Fibroblast of mammary gland (primary cell): ENCODE results near the gene MYBPH.

Source experiments
- DNase-seq: peaks from one replicate; pipeline ENCODE4 v3.0.0-alpha.2; 2010; ENCODE audit warnings: low read depth
- H3K4me3 ChIP-seq: 2 replicates; pipeline ENCODE4 v1.5.1; 2011; ENCODE audit warnings: low read depth, mild to moderate bottlenecking, low read length, moderate library complexity; ENCODE audit not compliant: control insufficient read depth
- TF ChIP-seq, protein P1 (sequence below): conservative IDR thresholded peaks from 2 replicates; pipeline ENCODE4 v1.5.1; 2011; ENCODE audit warnings: low read depth, low read length, inconsistent platforms; ENCODE audit not compliant: control insufficient read depth, insufficient read depth

MYBPH gene, protein sequence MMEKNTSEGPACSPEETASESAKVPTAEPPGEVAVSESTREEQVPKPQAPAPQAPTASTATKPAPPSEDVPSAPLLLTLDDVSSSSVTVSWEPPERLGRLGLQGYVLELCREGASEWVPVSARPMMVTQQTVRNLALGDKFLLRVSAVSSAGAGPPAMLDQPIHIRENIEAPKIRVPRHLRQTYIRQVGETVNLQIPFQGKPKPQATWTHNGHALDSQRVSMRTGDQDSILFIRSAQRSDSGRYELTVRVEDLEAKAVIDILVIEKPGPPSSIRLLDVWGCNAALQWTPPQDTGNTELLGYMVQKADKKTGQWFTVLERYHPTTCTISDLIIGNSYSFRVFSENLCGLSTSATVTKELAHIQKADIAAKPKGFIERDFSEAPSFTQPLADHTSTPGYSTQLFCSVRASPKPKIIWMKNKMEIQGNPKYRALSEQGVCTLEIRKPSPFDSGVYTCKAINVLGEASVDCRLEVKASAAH

DNA sequence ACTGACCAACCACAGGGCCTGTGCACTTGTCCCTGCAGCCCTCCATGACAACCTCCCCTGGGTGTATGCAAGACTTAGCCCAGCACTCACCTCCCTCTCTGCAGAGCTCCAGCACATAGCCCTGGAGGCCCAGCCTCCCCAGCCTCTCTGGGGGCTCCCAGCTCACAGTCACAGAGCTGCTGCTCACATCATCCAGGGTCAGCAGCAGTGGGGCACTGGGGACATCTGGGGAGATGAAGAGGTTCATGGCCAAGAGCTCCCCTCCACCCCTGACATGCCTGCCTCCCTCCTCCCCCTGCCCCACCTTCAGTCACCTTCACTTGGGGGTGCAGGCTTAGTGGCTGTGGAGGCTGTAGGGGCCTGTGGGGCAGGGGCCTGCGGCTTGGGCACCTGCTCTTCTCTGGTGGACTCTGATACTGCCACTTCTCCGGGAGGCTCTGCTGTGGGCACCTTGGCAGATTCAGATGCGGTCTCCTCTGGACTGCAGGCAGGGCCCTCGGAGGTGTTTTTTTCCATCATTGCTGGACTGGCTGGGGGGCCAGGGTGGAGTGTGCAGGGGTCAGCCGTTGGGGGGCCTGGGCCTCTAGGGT is at the start of gene MYBPH:
MYBPH (minus strand) TSS at position 590 of the 590 bp plus-strand sequence; CDS start at position 519, 71 bp downstream.
- DNase-seq, result no peak
- no peak within 1 kb of the TSS for H3K4me3 ChIP-seq
- TF ChIP-seq, protein P1, sequence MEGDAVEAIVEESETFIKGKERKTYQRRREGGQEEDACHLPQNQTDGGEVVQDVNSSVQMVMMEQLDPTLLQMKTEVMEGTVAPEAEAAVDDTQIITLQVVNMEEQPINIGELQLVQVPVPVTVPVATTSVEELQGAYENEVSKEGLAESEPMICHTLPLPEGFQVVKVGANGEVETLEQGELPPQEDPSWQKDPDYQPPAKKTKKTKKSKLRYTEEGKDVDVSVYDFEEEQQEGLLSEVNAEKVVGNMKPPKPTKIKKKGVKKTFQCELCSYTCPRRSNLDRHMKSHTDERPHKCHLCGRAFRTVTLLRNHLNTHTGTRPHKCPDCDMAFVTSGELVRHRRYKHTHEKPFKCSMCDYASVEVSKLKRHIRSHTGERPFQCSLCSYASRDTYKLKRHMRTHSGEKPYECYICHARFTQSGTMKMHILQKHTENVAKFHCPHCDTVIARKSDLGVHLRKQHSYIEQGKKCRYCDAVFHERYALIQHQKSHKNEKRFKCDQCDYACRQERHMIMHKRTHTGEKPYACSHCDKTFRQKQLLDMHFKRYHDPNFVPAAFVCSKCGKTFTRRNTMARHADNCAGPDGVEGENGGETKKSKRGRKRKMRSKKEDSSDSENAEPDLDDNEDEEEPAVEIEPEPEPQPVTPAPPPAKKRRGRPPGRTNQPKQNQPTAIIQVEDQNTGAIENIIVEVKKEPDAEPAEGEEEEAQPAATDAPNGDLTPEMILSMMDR, result no peak

DNA sequence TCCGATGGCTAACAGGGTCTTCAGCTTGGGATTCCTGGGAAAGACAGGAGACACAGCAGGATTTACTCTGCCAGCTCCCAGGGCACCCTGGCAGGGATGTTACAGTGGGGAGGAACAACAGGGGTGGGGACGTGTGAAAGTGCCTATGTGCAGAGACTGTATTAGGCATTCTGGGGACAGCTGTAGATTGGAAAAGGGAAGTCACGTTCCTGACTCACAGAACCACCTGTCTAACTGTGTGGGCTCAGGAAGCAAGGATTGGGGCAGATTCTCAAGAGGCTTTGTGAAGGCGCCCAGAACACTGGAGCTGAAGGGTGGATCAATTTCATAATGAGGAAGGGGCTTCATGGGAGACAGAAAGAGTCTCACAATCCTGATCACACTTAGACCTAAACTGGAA is 49.4 kb upstream of the MYBPH start:
- no peak overlapping the region for H3K4me3 ChIP-seq
- DNase-seq, result no peak
- TF ChIP-seq, protein P1, result no peak

DNA sequence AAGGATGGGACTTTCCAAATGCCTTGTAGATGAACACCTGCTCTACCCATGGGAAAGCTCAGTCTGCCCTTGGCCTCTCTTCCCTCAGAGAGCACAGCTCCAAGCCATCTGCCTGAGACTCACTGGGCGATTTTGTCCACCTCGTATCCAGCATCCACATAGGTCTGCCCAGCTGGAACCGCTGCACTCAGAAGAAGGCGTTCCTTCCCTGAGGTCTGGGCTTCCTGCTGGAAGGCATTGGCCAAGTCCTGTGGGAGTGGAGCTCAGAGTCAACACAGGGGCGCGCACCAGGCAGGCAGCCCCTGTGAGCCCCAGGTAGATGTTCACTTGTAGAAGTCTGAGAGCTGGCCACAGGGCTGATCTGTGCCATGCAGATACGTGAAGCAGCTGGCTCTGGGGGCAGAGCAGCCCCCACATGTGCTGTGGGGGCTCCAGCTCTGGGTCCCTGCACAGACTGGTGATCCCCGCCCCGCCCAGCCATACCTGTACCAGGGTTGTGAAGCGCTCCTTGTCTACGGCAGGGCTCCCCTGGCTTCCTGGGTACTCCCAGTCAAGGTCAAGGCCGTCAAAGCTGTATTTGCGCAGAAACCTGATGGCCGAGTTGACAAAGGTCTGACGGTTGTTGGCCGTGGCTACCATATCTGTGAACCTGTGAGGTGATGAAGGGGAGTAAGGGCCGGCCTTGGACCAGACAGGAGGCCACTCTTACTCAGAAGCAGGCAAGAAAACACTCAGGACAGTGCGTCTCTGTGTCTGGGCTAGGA is 47.6 kb upstream of the MYBPH start:
- H3K4me3 ChIP-seq, result no peak overlapping the region
- DNase-seq, result no peak
- TF ChIP-seq, protein P1, result no peak

DNA sequence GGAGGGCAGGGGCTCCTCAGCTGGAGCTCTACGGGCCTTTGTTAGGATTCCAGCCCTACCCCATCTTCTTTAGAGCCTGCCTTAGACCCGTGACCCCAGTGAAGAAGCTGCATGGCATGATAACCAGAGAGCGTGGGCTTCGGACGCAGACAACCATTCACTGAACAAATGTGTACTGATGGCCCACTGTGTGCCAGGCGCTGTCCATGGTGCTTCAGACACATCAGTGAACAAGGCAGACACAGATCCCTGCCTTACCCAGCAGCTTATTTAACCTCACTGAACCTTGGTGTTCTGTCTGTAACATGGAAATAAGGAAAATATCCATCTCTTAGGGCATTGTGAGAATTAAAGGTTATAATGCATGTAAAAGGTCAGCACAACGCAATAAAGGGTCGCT is 44.3 kb upstream of the MYBPH start:
- no peak for DNase-seq
- H3K4me3 ChIP-seq, result no peak overlapping the region
- TF ChIP-seq, protein P1, result no peak

DNA sequence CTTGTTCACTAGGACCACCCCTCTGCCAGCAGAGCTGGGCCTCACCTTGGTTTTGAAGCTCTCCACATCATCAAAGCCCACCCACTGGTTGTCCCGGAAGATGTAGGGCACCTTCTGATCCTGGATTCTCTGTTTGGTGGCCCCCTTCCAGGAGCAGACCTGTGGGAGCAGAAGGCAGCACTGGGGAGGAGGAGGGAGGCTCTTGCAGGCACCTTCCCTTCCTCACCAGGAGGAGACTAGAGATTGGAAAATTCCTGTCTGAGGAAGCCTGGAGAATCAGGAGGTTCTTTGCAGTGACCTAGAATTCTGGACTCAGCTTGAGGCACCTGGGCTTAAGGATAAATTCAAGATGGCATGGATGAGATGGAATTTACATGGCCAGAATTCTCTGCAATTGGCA is 43.5 kb upstream of the MYBPH start:
- no peak overlapping the region for H3K4me3 ChIP-seq
- DNase-seq, result no peak
- TF ChIP-seq, protein P1, result no peak

DNA sequence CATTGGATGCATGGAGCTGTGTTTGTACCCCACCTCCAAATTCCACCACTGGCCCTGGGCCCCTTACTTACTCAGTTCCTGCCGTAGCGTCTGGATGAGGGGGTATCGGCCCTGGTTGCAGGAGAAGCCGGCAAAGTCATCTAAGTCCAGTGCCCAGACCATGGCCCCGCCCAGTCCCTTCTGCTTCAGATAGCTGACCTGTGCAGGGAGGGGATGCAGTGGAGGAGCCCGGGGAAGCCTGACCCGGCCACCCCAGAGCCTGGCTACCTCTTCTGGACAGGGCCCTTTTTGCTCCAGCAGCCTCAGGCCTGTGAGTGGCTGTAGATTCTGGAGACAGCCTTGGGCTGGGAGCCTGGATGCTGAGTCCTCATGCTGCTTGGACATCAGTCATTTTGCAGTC is 42.0 kb upstream of the MYBPH start:
- TF ChIP-seq, protein P1, result no peak
- H3K4me3 ChIP-seq, result no peak overlapping the region
- DNase-seq, result no peak
